Thymus (tissue), 11 donors: ENCODE results near the gene RNF213. TPM values are rescaled to one million over a fixed set of nuclear protein-coding genes. Genes with fewer than 3 reads are reported as not detected.
"Not testable (repeated sequence)": the region's sequence is repeated elsewhere in the genome, so short reads cannot be mapped to it uniquely, and the experiment has no call there.

ENCODE experiments used
- DNase-seq, 9 donors: peaks; one replicate each; pipeline ENCODE4 v3.0.0-alpha.2; 2013; ENCODE audit warnings: low spot score in 9 of 9, low read depth in 6 of 9, missing footprints in 1 of 9
- H3K27ac ChIP-seq, 2 donors: one replicate each; pipeline ENCODE4 v1.5.1; 2013; ENCODE audit warnings: control low read depth in 1 of 2, low read depth in 1 of 2, low read length in 1 of 2, mild to moderate bottlenecking in 1 of 2, moderate library complexity in 1 of 2
- H3K27me3 ChIP-seq, 2 donors: one replicate each; pipeline ENCODE4 v1.5.1; 2013; ENCODE audit warnings: low read length in 1 of 2; ENCODE audit not compliant: control insufficient read depth in 2 of 2, insufficient read depth in 1 of 2
- H3K36me3 ChIP-seq, 2 donors: one replicate each; pipeline ENCODE4 v1.5.1; 2013; ENCODE audit warnings: low read length in 1 of 2, mild to moderate bottlenecking in 1 of 2, moderate library complexity in 1 of 2; ENCODE audit not compliant: control insufficient read depth in 2 of 2, insufficient read depth in 2 of 2
- H3K4me1 ChIP-seq, 2 donors: one replicate each; pipeline ENCODE4 v1.5.1; 2013; ENCODE audit warnings: low read length in 2 of 2; ENCODE audit not compliant: control insufficient read depth in 2 of 2, insufficient read depth in 2 of 2
- H3K4me3 ChIP-seq, 2 donors: one replicate each; pipeline ENCODE4 v1.5.1; 2013; ENCODE audit warnings: low read length in 2 of 2, control low read depth in 1 of 2, mild to moderate bottlenecking in 1 of 2
- H3K9me3 ChIP-seq, 2 donors: one replicate each; pipeline ENCODE4 v1.5.1; 2013; ENCODE audit warnings: low read length in 1 of 2, mild to moderate bottlenecking in 1 of 2; ENCODE audit not compliant: control insufficient read depth in 2 of 2, insufficient read depth in 1 of 2
- WGBS: extraction: QIAGEN DNeasy Blood & Tissue Kit; methylation state at CpG from one replicate; pipeline ENCODE4 v1.1.7; 2013; 5-methylcytosine and 5-hydroxymethylcytosine counted together
- polyA plus RNA-seq: library from polyadenylated mRNA; stranded (reverse); fragments of 200-250 nt; gene quantifications from one replicate; pipeline ENCODE4 v1.2.3, GENCODE V29; 2013
- total RNA-seq: library from RNA; stranded (reverse); fragments of 120-200 nt; gene quantifications from one replicate; pipeline ENCODE4 v1.2.4, GENCODE V29; 2013
- donor health status: healthy.

RNF213 gene
- total and polyA plus RNA-seq, 2 donors = 76.4 to 114 TPM

- H3K4me1 ChIP-seq = peaks cover 0 to 18% of the 10 kb centered on the region in 2 donors
- no peak overlapping the region for H3K4me3 ChIP-seq
- DNase-seq = no peak
- no peak overlapping the region for H3K27ac ChIP-seq
- 85% methylated on average over 9 of the region's 9 CpGs for WGBS
- no peaks in the 10 kb centered on the region for H3K9me3 ChIP-seq
- no peaks in the 10 kb centered on the region for H3K27me3 ChIP-seq
- H3K36me3 ChIP-seq = peaks cover 32 to 42% of the 10 kb centered on the region in 2 donors
Observed at GRCh38 chr17:80396157-80397033, 135.7 kb downstream of the RNF213 start.

- Histone ChIP-seq H3K27ac (no peak overlapping the region), H3K4me1 (peaks cover 0 to 18% of the 10 kb centered on the region in 2 donors), H3K9me3 (no peaks in the 10 kb centered on the region), H3K27me3 (no peaks in the 10 kb centered on the region), H3K4me3 (no peak overlapping the region), H3K36me3 (peaks cover 32 to 36% of the 10 kb centered on the region in 2 donors)
- no peak for DNase-seq
- WGBS = 92% methylated on average over 6 of the region's 6 CpGs
Observed at GRCh38 chr17:80397034-80397387, 136.4 kb downstream of the RNF213 start.

- no peak overlapping the region for H3K27ac ChIP-seq
- WGBS = 91% methylated on average over 10 of the region's 10 CpGs
- no peak overlapping the region for H3K4me3 ChIP-seq
- peaks cover 30 to 32% of the 10 kb centered on the region in 2 donors for H3K36me3 ChIP-seq
- H3K9me3 ChIP-seq = no peaks in the 10 kb centered on the region
- H3K27me3 ChIP-seq = no peaks in the 10 kb centered on the region
- DNase-seq = no peak
- H3K4me1 ChIP-seq = peaks cover 0 to 16% of the 10 kb centered on the region in 2 donors
Observed at GRCh38 chr17:80397686-80398085, 137.0 kb downstream of the RNF213 start.

- not testable (repeated sequence) for H3K27ac ChIP-seq, H3K27me3 ChIP-seq, H3K4me1 ChIP-seq, H3K9me3 ChIP-seq, H3K4me3 ChIP-seq, H3K36me3 ChIP-seq, DNase-seq
- WGBS = 97% methylated on average over 9 of the region's 9 CpGs
Observed at GRCh38 chr17:80401086-80401485, 140.4 kb downstream of the RNF213 start.

GRCh38 chr17:80402102-80402501 lies 141.4 kb downstream of the RNF213 start:
- H3K9me3 ChIP-seq, DNase-seq, H3K4me3 ChIP-seq, H3K27ac ChIP-seq, H3K36me3 ChIP-seq, H3K4me1 ChIP-seq: not testable (repeated sequence)
- WGBS = 97% methylated on average over 13 of the region's 13 CpGs
- peaks cover 0 to 16% of the 10 kb centered on the region in 2 donors for H3K27me3 ChIP-seq

GRCh38 chr17:80402959-80403358 lies 142.3 kb downstream of the RNF213 start:
- Histone ChIP-seq H3K36me3 (no peaks in the 10 kb centered on the region), H3K4me1 (no peaks in the 10 kb centered on the region), H3K27me3 (peaks cover 0 to 19% of the 10 kb centered on the region in 2 donors), H3K9me3 (no peaks in the 10 kb centered on the region), H3K4me3 (no peak overlapping the region), H3K27ac (no peak overlapping the region)
- no peak for DNase-seq
- 97% methylated on average over 4 of the region's 4 CpGs for WGBS

- DNase-seq = no peak
- 94% methylated on average over 8 of the region's 8 CpGs for whole genome bisulfite sequencing
- H3K36me3 ChIP-seq = no peaks in the 10 kb centered on the region
- H3K27me3 ChIP-seq = peaks cover 0 to 33% of the 10 kb centered on the region in 2 donors
- H3K27ac ChIP-seq = no peak overlapping the region
- H3K4me3 ChIP-seq = no peak overlapping the region
- no peaks in the 10 kb centered on the region for H3K4me1 ChIP-seq
- H3K9me3 ChIP-seq = no peaks in the 10 kb centered on the region
Observed at GRCh38 chr17:80406146-80406545, 145.5 kb downstream of the RNF213 start.

GRCh38 chr17:80407917-80408316 lies 147.3 kb downstream of the RNF213 start:
- H3K4me3 ChIP-seq, H3K36me3 ChIP-seq, H3K27ac ChIP-seq, DNase-seq, H3K9me3 ChIP-seq, H3K4me1 ChIP-seq: not testable (repeated sequence)
- WGBS = 70% methylated on average over 5 of the region's 5 CpGs
- H3K27me3 ChIP-seq = peaks cover 0 to 43% of the 10 kb centered on the region in 2 donors

- Histone ChIP-seq H3K27ac (no peak overlapping the region), H3K4me1 (no peaks in the 10 kb centered on the region), H3K27me3 (peaks cover 6 to 50% of the 10 kb centered on the region in 2 donors), H3K36me3 (no peaks in the 10 kb centered on the region), H3K4me3 (no peak overlapping the region), H3K9me3 (no peaks in the 10 kb centered on the region)
- WGBS = 26% methylated on average over 6 of the region's 6 CpGs
- no peak for DNase-seq
Observed at GRCh38 chr17:80408872-80409271, 148.2 kb downstream of the RNF213 start.
